Motor neuron (in vitro differentiated cells): Measurements from ENCODE around the gene HHAT. TPM values are rescaled to one million over a fixed set of nuclear protein-coding genes. Genes with fewer than 3 reads are reported as not detected.
A peak's percentile ranks its signal among the peaks of the same experiment; 100 is the strongest.

Source experiments
- ATAC-seq, 8 experiments: fragments of 200-7000 bp; cut with Tn5 transposase; replicated peaks in 6 of 8; 2 replicates each; pipeline ENCODE4 v1.8.0; 2021; ENCODE audit warnings: mild to moderate bottlenecking in 8 of 8, moderate library complexity in 8 of 8
- H3K27ac ChIP-seq, 2 donors: fragments of 250-450 bp; sonication (Bioruptor Pico); 2 replicates each; pipeline ENCODE4 v1.9.0; 2021; ENCODE audit warnings: antibody characterized with exemption in 2 of 2, mild to moderate bottlenecking in 2 of 2, moderate library complexity in 1 of 2
- H3K4me1 ChIP-seq, 2 donors: fragments of 250-450 bp; sonication (Bioruptor Pico); replicated peaks in 1 of 2; 2 replicates each; pipeline ENCODE4 v1.6.1; 2021; ENCODE audit warnings: antibody characterized with exemption in 2 of 2, mild to moderate bottlenecking in 2 of 2, moderate library complexity in 1 of 2
- H3K4me3 ChIP-seq, 5 donors: fragments of 250-450 bp; sonication (Bioruptor Pico); 2 replicates each; pipeline ENCODE4 v1.9.0; 2021; ENCODE audit warnings: antibody characterized with exemption in 5 of 5, mild to moderate bottlenecking in 5 of 5, moderate library complexity in 4 of 5
- WGBS, 10 experiments: fragments of 450-650 bp; shearing (Covaris generic); methylation state at CpG; one replicate each; pipeline ENCODE4 v1.0.0; 2022; 5-methylcytosine and 5-hydroxymethylcytosine counted together
- in situ Hi-C, 9 experiments: fragments of 400-800 bp; cut with MboI; loops; one replicate each; pipeline ENCODE4 v1.15.0; 2021; ENCODE audit warnings: low sequenced_read_pairs in 9 of 9, low pct_unique_long_range_greater_than_20kb in 2 of 9; ENCODE audit not compliant: unreplicated experiment in 9 of 9
- total RNA-seq, 8 experiments: library from RNA; unstranded; fragments of 300-600 nt; gene quantifications; 2 replicates each; pipeline versions ENCODE4 v1.2.3 to v1.2.4, GENCODE V29; 2022

Gene HHAT
- total RNA-seq, 8 experiments from 2014 or later: 3.9 to 128 (median 7.8) TPM

- peaks cover 9 to 18% of the 10 kb centered on the region in 2 donors for H3K4me1 ChIP-seq
- H3K4me3 ChIP-seq: no peak overlapping the region
- H3K27ac ChIP-seq: no peak overlapping the region
- 61 to 90% (median 77%) methylated on average over 1 to 3 of the region's 3 CpGs; no CpG with 5 or more reads in 2 of the 10 experiments for WGBS, 10 experiments
- in situ Hi-C loops: no loop called here
- no peak for ATAC-seq
These were observed 140.7 kb downstream of the HHAT start for GRCh38 chr1:210469441-210469840.

GRCh38 chr1:210475321-210475720, 146.6 kb downstream of the HHAT start:
- H3K27ac ChIP-seq: no peak overlapping the region
- in situ Hi-C loops: no loop called here
- no peak for ATAC-seq
- H3K4me3 ChIP-seq: no peak overlapping the region
- peaks cover 3 to 4% of the 10 kb centered on the region in 2 donors for H3K4me1 ChIP-seq

GRCh38 chr1:210475806-210476205, 147.1 kb downstream of the HHAT start:
- ATAC-seq: peak in 2 of 8 experiments; percentile 31 to 36
- WGBS, 10 experiments: 14 to 90% (median 68%) methylated on average over 1 to 2 of the region's 2 CpGs; no CpG with 5 or more reads in 1 of the 10 experiments
- Histone ChIP-seq H3K27ac (no peak overlapping the region), H3K4me3 (no peak overlapping the region), H3K4me1 (peaks cover 8 to 9% of the 10 kb centered on the region in 2 donors)
- in situ Hi-C loops: no loop called here

- Histone ChIP-seq H3K4me3 (no peak overlapping the region), H3K27ac (no peak overlapping the region), H3K4me1 (peaks cover 12 to 13% of the 10 kb centered on the region in 2 donors)
- in situ Hi-C loops: no loop called here
- WGBS, 10 experiments: 0 to 100% (median 83%) methylated on average over 1 of the region's 1 CpG; no CpG with 5 or more reads in 3 of the 10 experiments
- peak in 2 of 8 experiments; percentile 71 to 86 for ATAC-seq
These were observed 148.0 kb downstream of the HHAT start for GRCh38 chr1:210476730-210477129.

GRCh38 chr1:210477328-210477924, 148.7 kb downstream of the HHAT start:
- in situ Hi-C loops: no loop called here
- peak in 4 of 8 experiments; percentile 41 to 86 (median 69) for ATAC-seq
- no peak overlapping the region for H3K4me3 ChIP-seq

GRCh38 chr1:210478820-210479219, 150.1 kb downstream of the HHAT start:
- in situ Hi-C loops: no loop called here
- Histone ChIP-seq H3K27ac (no peak overlapping the region), H3K4me1 (peaks cover 30 to 33% of the 10 kb centered on the region in 2 donors), H3K4me3 (no peak overlapping the region)
- no peak for ATAC-seq
- 45 to 93% (median 78%) methylated on average over 1 to 4 of the region's 5 CpGs; no CpG with 5 or more reads in 3 of the 10 experiments for WGBS, 10 experiments

More at GRCh38 chr1:210477328-210477924, 148.7 kb downstream of the HHAT start:
- Histone ChIP-seq H3K4me1 (peaks cover 19% of the 10 kb centered on the region in 2 donors), H3K27ac (no peak overlapping the region)
- WGBS, 10 experiments: 12 to 77% (median 58%) methylated on average over 1 to 5 of the region's 5 CpGs; no CpG with 5 or more reads in 1 of the 10 experiments

- in situ Hi-C loops: no loop called here
- H3K4me3 ChIP-seq: no peak overlapping the region
- WGBS, 10 experiments: 20 to 84% (median 60%) methylated on average over 1 to 6 of the region's 6 CpGs; no CpG with 5 or more reads in 1 of the 10 experiments
- peak in 4 of 8 experiments; percentile 20 to 64 (median 43) for ATAC-seq
- H3K4me1 ChIP-seq: peaks cover 34 to 48% of the 10 kb centered on the region in 2 donors
- H3K27ac ChIP-seq: no peak overlapping the region
These were observed 153.8 kb downstream of the HHAT start for GRCh38 chr1:210482491-210482890.

GRCh38 chr1:210482945-210483617, 154.4 kb downstream of the HHAT start:
- WGBS, 10 experiments: 0 to 64% (median 13%) methylated on average over 1 to 3 of the region's 3 CpGs; no CpG with 5 or more reads in 2 of the 10 experiments
- in situ Hi-C loops: no loop called here
- Histone ChIP-seq H3K27ac (no peak overlapping the region), H3K4me1 (peaks cover 34 to 54% of the 10 kb centered on the region in 2 donors), H3K4me3 (no peak overlapping the region)
- peak in 5 of 8 experiments; percentile 86 to 89 (median 88) for ATAC-seq

GRCh38 chr1:210483821-210484220, 155.1 kb downstream of the HHAT start:
- Histone ChIP-seq H3K27ac (no peak overlapping the region), H3K4me1 (peaks cover 37 to 58% of the 10 kb centered on the region in 2 donors), H3K4me3 (no peak overlapping the region)
- no peak for ATAC-seq
- 0 to 100% (median 60%) methylated on average over 1 to 2 of the region's 2 CpGs; no CpG with 5 or more reads in 1 of the 10 experiments for WGBS, 10 experiments
- in situ Hi-C loops: no loop called here

GRCh38 chr1:210487021-210487420, 158.3 kb downstream of the HHAT start:
- H3K4me3 ChIP-seq: no peak overlapping the region
- ATAC-seq: no peak
- WGBS, 10 experiments: 17 to 79% (median 63%) methylated on average over 1 to 2 of the region's 2 CpGs; no CpG with 5 or more reads in 2 of the 10 experiments
- in situ Hi-C loops: no loop called here
- peaks cover 30 to 50% of the 10 kb centered on the region in 2 donors for H3K4me1 ChIP-seq
- no peak overlapping the region for H3K27ac ChIP-seq

- H3K27ac ChIP-seq: no peak overlapping the region
- in situ Hi-C loops: no loop called here
- peaks cover 10 to 25% of the 10 kb centered on the region in 2 donors for H3K4me1 ChIP-seq
- H3K4me3 ChIP-seq: no peak overlapping the region
- ATAC-seq: peak in 1 of 8 experiments; percentile 29
- 0 to 100% (median 14%) methylated on average over 1 of the region's 1 CpG; no CpG with 5 or more reads in 3 of the 10 experiments for WGBS, 10 experiments
These were observed 160.8 kb downstream of the HHAT start for GRCh38 chr1:210489491-210489890.

GRCh38 chr1:210490781-210491180, 162.1 kb downstream of the HHAT start:
- H3K27ac ChIP-seq: no peak overlapping the region
- H3K4me1 ChIP-seq: peaks cover 10 to 21% of the 10 kb centered on the region in 2 donors
- H3K4me3 ChIP-seq: no peak overlapping the region
- 60 to 100% (median 71%) methylated on average over 1 of the region's 1 CpG; no CpG with 5 or more reads in 5 of the 10 experiments for WGBS, 10 experiments
- ATAC-seq: no peak
- in situ Hi-C loops: no loop called here

- WGBS, 10 experiments: 9 to 95% (median 63%) methylated on average over 1 to 3 of the region's 3 CpGs; no CpG with 5 or more reads in 2 of the 10 experiments
- Histone ChIP-seq H3K27ac (no peak overlapping the region), H3K4me1 (no peaks in the 10 kb centered on the region), H3K4me3 (no peak overlapping the region)
- ATAC-seq: peak in 4 of 8 experiments; percentile 45 to 91 (median 78)
- in situ Hi-C loops: no loop called here
These were observed 167.4 kb downstream of the HHAT start for GRCh38 chr1:210496063-210496462.
